SU-DHL-6 (cell line): ENCODE data around the gene ATL1.

Experiments
- H2AFZ ChIP-seq: fragments of 200-600 bp; sonication (generic); 2 replicates; pipeline ENCODE4 v1.6.1; 2014; ENCODE audit warnings: low read depth, mild to moderate bottlenecking, moderate library complexity, mixed read lengths, antibody characterized with exemption, low read length; ENCODE audit not compliant: severe bottlenecking
- H3F3A ChIP-seq: fragments of 200-600 bp; shearing (Covaris generic); 2 replicates; pipeline ENCODE4 v1.6.0; 2016; ENCODE audit warnings: antibody characterized with exemption, mild to moderate bottlenecking; ENCODE audit not compliant: insufficient read depth
- H3K27ac ChIP-seq: fragments of 200-600 bp; sonication (generic); 2 replicates; pipeline ENCODE4 v1.5.1; 2016; ENCODE audit warnings: low read depth, mild to moderate bottlenecking, low read length, moderate library complexity, mixed read lengths
- H3K27me3 ChIP-seq: fragments of 200-600 bp; sonication (generic), shearing (Covaris generic); 2 replicates; pipeline ENCODE4 v1.6.0; 2014; ENCODE audit warnings: mild to moderate bottlenecking, low read length
- H3K36me3 ChIP-seq: fragments of 200-600 bp; sonication (generic); 2 replicates; pipeline ENCODE4 v1.6.1; 2014; ENCODE audit warnings: mild to moderate bottlenecking, low read length, mixed read lengths
- H3K4me2 ChIP-seq: fragments of 300-600, 200-600 bp; shearing (Covaris generic), sonication (generic); 2 replicates; pipeline ENCODE4 v1.6.0; 2014; ENCODE audit warnings: low read length, low read depth, mild to moderate bottlenecking; ENCODE audit not compliant: poor library complexity, severe bottlenecking
- H3K4me3 ChIP-seq: fragments of 200-600 bp; sonication (generic); 2 replicates; pipeline ENCODE4 v1.5.1; 2014; ENCODE audit warnings: antibody characterized with exemption, low read length, mild to moderate bottlenecking, mixed read lengths; ENCODE audit not compliant: insufficient read depth, poor library complexity, severe bottlenecking
- H3K79me2 ChIP-seq: fragments of 200-600 bp; sonication (generic); 2 replicates; pipeline ENCODE4 v1.6.1; 2014; ENCODE audit warnings: mild to moderate bottlenecking, low read length, moderate library complexity; ENCODE audit not compliant: insufficient read depth
- H3K9ac ChIP-seq: fragments of 200-600 bp; sonication (generic); 2 replicates; pipeline ENCODE4 v1.7.0; 2014; ENCODE audit warnings: mild to moderate bottlenecking, low read length
- H3K9me2 ChIP-seq: fragments of 200-600 bp; sonication (generic); replicated peaks from 2 replicates; pipeline ENCODE4 v1.6.1; 2014; ENCODE audit warnings: low read length; ENCODE audit not compliant: insufficient read depth
- H3K9me3 ChIP-seq: fragments of 200-600 bp; sonication (generic); 2 replicates; pipeline ENCODE4 v1.6.1; 2014; ENCODE audit warnings: low read length, mixed read lengths; ENCODE audit not compliant: insufficient read depth
- H4K20me1 ChIP-seq: fragments of 200-600 bp; sonication (generic); 2 replicates; pipeline ENCODE4 v1.6.1; 2014; ENCODE audit warnings: low read depth, mild to moderate bottlenecking, antibody characterized with exemption, low read length, moderate library complexity, mixed read lengths
- CTCF ChIP-seq: fragments of 200-600 bp; sonication (generic); IDR thresholded peaks from one replicate; pipeline ENCODE4 v1.5.1; 2017; ENCODE audit warnings: antibody characterized with exemption, mild to moderate bottlenecking, low read length, moderate library complexity; ENCODE audit not compliant: insufficient read depth, poor library complexity, severe bottlenecking
- EZH2phosphoT487 ChIP-seq: fragments of 200-600 bp; sonication (generic), shearing (Covaris generic); conservative IDR thresholded peaks from 2 replicates; pipeline ENCODE4 v1.6.1; 2018; ENCODE audit warnings: mild to moderate bottlenecking, antibody characterized with exemption, low read length, moderate library complexity, mixed read lengths

ATL1 gene

GRCh38 chr14:50533241-50533705 is 26.7 kb upstream of the ATL1 start:
- Histone ChIP-seq H3K9ac (peak overlapping the region; percentile 93), H3K9me2 (no peaks in the 10 kb centered on the region), H3K4me3 (peak overlapping the region; percentile 77), H2AFZ (peak overlapping the region; percentile 70), H3K79me2 (peaks cover 35% of the 10 kb centered on the region), H3F3A (peaks cover 3% of the 10 kb centered on the region; the same call in 1 of the 2 replicates), H3K4me2 (peak overlapping the region; percentile 96), H4K20me1 (no peaks in the 10 kb centered on the region), H3K9me3 (no peaks in the 10 kb centered on the region), H3K27ac (no peak overlapping the region; the same call in 1 of the 2 replicates), H3K36me3 (no peaks in the 10 kb centered on the region; the same call in 1 of the 2 replicates), H3K27me3 (no peaks in the 10 kb centered on the region)
- no peak for TF ChIP-seq EZH2phosphoT487
- TF ChIP-seq CTCF, result no peak

GRCh38 chr14:50533806-50534205 is 26.1 kb upstream of the ATL1 start:
- Histone ChIP-seq H3K4me2 (peak overlapping the region; percentile 96), H3K27ac (no peak overlapping the region), H3K9ac (no peak overlapping the region; the same call in 1 of the 2 replicates)

GRCh38 chr14:50534416-50534815 is 25.5 kb upstream of the ATL1 start:
- Histone ChIP-seq H3K9me2 (no peaks in the 10 kb centered on the region), H3K9ac (no peak overlapping the region), H2AFZ (no peak overlapping the region), H3K79me2 (peaks cover 24% of the 10 kb centered on the region), H3K36me3 (no peaks in the 10 kb centered on the region; the same call in 1 of the 2 replicates), H3K9me3 (no peaks in the 10 kb centered on the region), H3K4me3 (no peak overlapping the region), H3K4me2 (no peak overlapping the region), H3F3A (peaks cover 3% of the 10 kb centered on the region; the same call in 1 of the 2 replicates), H3K27ac (no peak overlapping the region), H4K20me1 (no peaks in the 10 kb centered on the region), H3K27me3 (no peaks in the 10 kb centered on the region)
- TF ChIP-seq EZH2phosphoT487 (no peak), CTCF (no peak)

More at GRCh38 chr14:50533806-50534205, 26.1 kb upstream of the ATL1 start:
- Histone ChIP-seq H4K20me1 (no peaks in the 10 kb centered on the region), H3K9me3 (no peaks in the 10 kb centered on the region), H3K36me3 (no peaks in the 10 kb centered on the region; the same call in 1 of the 2 replicates), H3K79me2 (peaks cover 30% of the 10 kb centered on the region), H3F3A (peaks cover 3% of the 10 kb centered on the region; the same call in 1 of the 2 replicates), H3K27me3 (no peaks in the 10 kb centered on the region), H3K4me3 (no peak overlapping the region), H2AFZ (no peak overlapping the region), H3K9me2 (no peaks in the 10 kb centered on the region)
- TF ChIP-seq CTCF, result no peak
- no peak for TF ChIP-seq EZH2phosphoT487
